HepG2 (cell line): ENCODE results near the gene SLC25A45. TPM values are rescaled to one million over a fixed set of nuclear protein-coding genes. Genes with fewer than 3 reads are reported as not detected.

Experiments
- ASH2L ChIP-seq: fragments of 300-600, 200-600 bp; sonication (generic); IDR thresholded peaks from 2 replicates; pipeline ENCODE4 v1.7.0; 2017; ENCODE audit warnings: low read depth, mild to moderate bottlenecking, moderate library complexity, mixed read lengths, low read length; ENCODE audit not compliant: insufficient read length
- CHCHD3 ChIP-seq: sonication (generic); formaldehyde crosslinking; IDR thresholded peaks from 2 replicates; pipeline ENCODE4 v1.8.0; 2022; ENCODE audit warnings: mild to moderate bottlenecking, missing genetic modification reagents, moderate library complexity
- ELF4 ChIP-seq: sonication (generic); formaldehyde crosslinking; IDR thresholded peaks from 2 replicates; pipeline ENCODE4 v1.5.0; 2020; ENCODE audit warnings: missing genetic modification reagents, mild to moderate bottlenecking, moderate library complexity, borderline replicate concordance
- FOSL1 ChIP-seq: sonication (generic); formaldehyde crosslinking; IDR thresholded peaks from 2 replicates; pipeline ENCODE4 v1.9.0; 2021; ENCODE audit warnings: missing genetic modification reagents, borderline replicate concordance
- FOXK2 ChIP-seq: fragments of 450-650 bp; IDR thresholded peaks from 2 replicates; pipeline ENCODE4 v1.6.1; 2016
- GLI4 ChIP-seq: sonication (generic); formaldehyde crosslinking; IDR thresholded peaks from 2 replicates; pipeline ENCODE4 v1.5.1; 2020; ENCODE audit warnings: missing genetic modification reagents, mild to moderate bottlenecking, moderate library complexity, borderline replicate concordance
- HNF4A ChIP-seq: sonication (generic); formaldehyde crosslinking; IDR thresholded peaks from 2 replicates; pipeline ENCODE4 v1.4.0; 2020; ENCODE audit warnings: missing genetic modification reagents
- MED13 ChIP-seq: sonication (generic); formaldehyde crosslinking; IDR thresholded peaks from 2 replicates; pipeline ENCODE4 v1.5.0; 2020; ENCODE audit warnings: missing genetic modification reagents
- PHF8 ChIP-seq: sonication (generic); formaldehyde crosslinking; IDR thresholded peaks from 2 replicates; pipeline ENCODE4 v1.5.0; 2020; ENCODE audit warnings: missing genetic modification reagents
- PITX1 ChIP-seq: sonication (generic); formaldehyde crosslinking; IDR thresholded peaks from 2 replicates; pipeline ENCODE4 v1.5.1; 2020; ENCODE audit warnings: mild to moderate bottlenecking, missing genetic modification reagents
- RBFOX2 ChIP-seq: fragments of 200-400 bp; formaldehyde crosslinking; IDR thresholded peaks from 2 replicates; pipeline ENCODE4 v1.6.1; 2017; ENCODE audit warnings: low read depth, mild to moderate bottlenecking, low read length
- RERE ChIP-seq: IDR thresholded peaks from 2 replicates; pipeline ENCODE4 v1.6.1; 2016; ENCODE audit warnings: low read depth, missing genetic modification reagents, missing compliant biosample characterization
- SRSF9 ChIP-seq: fragments of 200-400 bp; formaldehyde crosslinking; IDR thresholded peaks from 2 replicates; pipeline ENCODE4 v1.6.1; 2018; ENCODE audit warnings: borderline replicate concordance, mild to moderate bottlenecking, low read depth, low read length; ENCODE audit not compliant: insufficient read depth, poor library complexity, severe bottlenecking
- TFDP1 ChIP-seq: IDR thresholded peaks from 2 replicates; pipeline ENCODE4 v1.6.1; 2016; ENCODE audit warnings: missing compliant biosample characterization, missing genetic modification reagents, borderline replicate concordance
- ZBTB25 ChIP-seq: IDR thresholded peaks from 2 replicates; pipeline ENCODE4 v1.6.1; 2018; ENCODE audit warnings: missing genetic modification reagents
- ZNF121 ChIP-seq: sonication (generic); formaldehyde crosslinking; IDR thresholded peaks from 2 replicates; pipeline ENCODE4 v1.5.0; 2020; ENCODE audit warnings: mild to moderate bottlenecking, missing genetic modification reagents
- ZNF329 ChIP-seq: sonication (generic); formaldehyde crosslinking; IDR thresholded peaks from 2 replicates; pipeline ENCODE4 v1.9.0; 2021; ENCODE audit warnings: low read depth, mild to moderate bottlenecking, missing genetic modification reagents
- ZNF557 ChIP-seq: sonication (generic); formaldehyde crosslinking; IDR thresholded peaks from 2 replicates; pipeline ENCODE4 v1.4.0; 2020; ENCODE audit warnings: missing genetic modification reagents
- ZNF713 ChIP-seq: sonication (generic); formaldehyde crosslinking; IDR thresholded peaks from 2 replicates; pipeline ENCODE4 v1.4.0; 2020; ENCODE audit warnings: mild to moderate bottlenecking, missing genetic modification reagents
- ZNF746 ChIP-seq: sonication (generic); formaldehyde crosslinking; IDR thresholded peaks from 2 replicates; pipeline ENCODE4 v1.8.0; 2022; ENCODE audit warnings: mild to moderate bottlenecking, missing genetic modification reagents
- ZNF776 ChIP-seq: sonication (generic); formaldehyde crosslinking; IDR thresholded peaks from 2 replicates; pipeline ENCODE4 v1.4.0; 2020; ENCODE audit warnings: mild to moderate bottlenecking, missing genetic modification reagents
- ZSCAN30 ChIP-seq: sonication (generic); formaldehyde crosslinking; IDR thresholded peaks from 2 replicates; pipeline ENCODE4 v1.5.0; 2020; ENCODE audit warnings: mild to moderate bottlenecking, missing genetic modification reagents
- polyA plus RNA-seq, 8 experiments: library from polyadenylated mRNA; depleted of rRNA in 3 of 8; stranded (reverse) in 7 of 8; unstranded in 1 of 8; fragments of >200 nt; fragmentation: Illumina TruSeq in 4 of 8; extraction: Trizol in 4 of 8; gene quantifications; 2 replicates each; pipeline versions ENCODE4 v1.2.1 to v1.2.3, GENCODE V29; 2011 to 2016; ENCODE audit warnings: low read depth in 4 of 8, missing spikeins in 1 of 8, mixed read lengths in 1 of 8; ENCODE audit not compliant: insufficient read depth in 1 of 8
- total RNA-seq, 5 experiments: library from RNA; depleted of rRNA; stranded (reverse); fragments of >200 nt; fragmentation: Illumina TruSeq; extraction: Trizol; gene quantifications; 2 replicates each; pipeline ENCODE4 v1.2.3, GENCODE V29; 2016; ENCODE audit warnings: low read depth in 1 of 5

Gene SLC25A45
- total and polyA plus RNA-seq, 2 of the 13 experiments (the other 11 are each of a cell fraction or from before 2014, with no cell fraction given), result 1.2 to 3.4 TPM

GRCh38 chr11:65420979-65421793, 38.7 kb upstream of the SLC25A45 start (continued):
- no peak for TF ChIP-seq PHF8 (CRISPR knock-in tag)
- TF ChIP-seq ZBTB25 (CRISPR knock-in tag), result peak; percentile 41; the same call in 1 of the 2 replicates
- TF ChIP-seq TFDP1 (CRISPR knock-in tag), result no peak
- no peak for TF ChIP-seq CHCHD3 (CRISPR knock-in tag)
- TF ChIP-seq GLI4, result 0 out of 2 replicates have a peak, but pooled peaks have one; percentile 55
- peak; percentile 78 for TF ChIP-seq HNF4A (CRISPR knock-in tag)
- peak; percentile 96 for TF ChIP-seq MED13 (CRISPR knock-in tag)
- no peak for TF ChIP-seq ZNF776
- peak; percentile 22; the same call in 1 of the 2 replicates for TF ChIP-seq ZNF329 (CRISPR knock-in tag)
- peak; percentile 21; the same call in 1 of the 2 replicates for TF ChIP-seq ZNF746 (CRISPR knock-in tag)
- TF ChIP-seq PITX1 (CRISPR knock-in tag), result no peak
- 0 out of 2 replicates have a peak, but pooled peaks have one; percentile 5 for TF ChIP-seq ZSCAN30 (CRISPR knock-in tag)
- TF ChIP-seq ZNF713, result no peak
- TF ChIP-seq RBFOX2, result no peak; the same call in 1 of the 2 replicates
- no peak for TF ChIP-seq SRSF9
- TF ChIP-seq ELF4 (CRISPR knock-in tag), result no peak
- TF ChIP-seq FOSL1, result peak; percentile 83
- TF ChIP-seq FOXK2, result peak; percentile 14; the same call in 1 of the 2 replicates
- TF ChIP-seq ZNF121 (CRISPR knock-in tag), result no peak
- no peak for TF ChIP-seq ZNF557 (CRISPR knock-in tag)
- TF ChIP-seq RERE, result 0 out of 2 replicates have a peak, but pooled peaks have one; percentile 39
- peak; percentile 82 for TF ChIP-seq ASH2L
